GOT3 (cell line): ENCODE data around the gene LGALS9C.
"Not testable (repeated sequence)": the region's sequence is repeated elsewhere in the genome, so short reads cannot be mapped to it uniquely, and the experiment has no call there.

ENCODE experiments used
- DNase-seq: peaks from one replicate; lab custom pipeline; 2025; ENCODE audit warnings: mixed read lengths; lab: John Stamatoyannopoulos, UW

Gene LGALS9C

GRCh38 chr17:18476508-18477308 lies at the start of gene LGALS9C:
TSS of gene LGALS9C (plus strand) at chr17:18476789. CDS start at chr17:18476855, 66 bp downstream.
- not testable (repeated sequence) for DNase-seq

GRCh38 chr17:18432206-18432605 lies 44.4 kb upstream of the LGALS9C start:
- not testable (repeated sequence) for DNase-seq

- not testable (repeated sequence) for DNase-seq
Measured at GRCh38 chr17:18439465-18439870, 37.1 kb upstream of the LGALS9C start.

- DNase-seq, result not testable (repeated sequence)
Measured at GRCh38 chr17:18442093-18442492, 34.5 kb upstream of the LGALS9C start.

GRCh38 chr17:18442532-18442931 lies 34.1 kb upstream of the LGALS9C start:
- DNase-seq, result not testable (repeated sequence)

GRCh38 chr17:18447476-18448205 lies 28.9 kb upstream of the LGALS9C start:
- DNase-seq, result not testable (repeated sequence)

GRCh38 chr17:18448311-18448710 lies 28.3 kb upstream of the LGALS9C start:
- not testable (repeated sequence) for DNase-seq

- not testable (repeated sequence) for DNase-seq
Measured at GRCh38 chr17:18449833-18450232, 26.8 kb upstream of the LGALS9C start.

- not testable (repeated sequence) for DNase-seq
Measured at GRCh38 chr17:18450998-18451397, 25.6 kb upstream of the LGALS9C start.

- DNase-seq, result not testable (repeated sequence)
Measured at GRCh38 chr17:18451969-18452368, 24.6 kb upstream of the LGALS9C start.

GRCh38 chr17:18459035-18459434 lies 17.6 kb upstream of the LGALS9C start:
- DNase-seq, result not testable (repeated sequence)

- DNase-seq, result not testable (repeated sequence)
Measured at GRCh38 chr17:18463831-18464502, 12.6 kb upstream of the LGALS9C start.

- not testable (repeated sequence) for DNase-seq
Measured at GRCh38 chr17:18466250-18466983, 10.2 kb upstream of the LGALS9C start.

- not testable (repeated sequence) for DNase-seq
Measured at GRCh38 chr17:18467001-18467400, 9.6 kb upstream of the LGALS9C start.

GRCh38 chr17:18468472-18469171 lies 8.0 kb upstream of the LGALS9C start:
- not testable (repeated sequence) for DNase-seq

GRCh38 chr17:18469837-18470236 lies 6.8 kb upstream of the LGALS9C start:
- not testable (repeated sequence) for DNase-seq

GRCh38 chr17:18470345-18470930 lies 6.2 kb upstream of the LGALS9C start:
- DNase-seq, result not testable (repeated sequence)

- DNase-seq, result not testable (repeated sequence)
Measured at GRCh38 chr17:18473967-18474366, 2.6 kb upstream of the LGALS9C start.

GRCh38 chr17:18474754-18475153 lies 1.8 kb upstream of the LGALS9C start:
- DNase-seq, result not testable (repeated sequence)

- DNase-seq, result not testable (repeated sequence)
Measured at GRCh38 chr17:18477367-18477766, 778 bp downstream of the LGALS9C start.
